ENCODE measurements around the gene SHANK1. TPM values are rescaled to one million over a fixed set of nuclear protein-coding genes. Genes with fewer than 3 reads are reported as not detected.
A peak's percentile ranks its signal among the peaks of the same experiment; 100 is the strongest.

The SHANK1 gene
- total and polyA plus RNA-seq, 2 donors (not counting 3 experiments of a cell fraction or from before 2014, with no cell fraction given), result 0.66 to 1.9 TPM

DNA sequence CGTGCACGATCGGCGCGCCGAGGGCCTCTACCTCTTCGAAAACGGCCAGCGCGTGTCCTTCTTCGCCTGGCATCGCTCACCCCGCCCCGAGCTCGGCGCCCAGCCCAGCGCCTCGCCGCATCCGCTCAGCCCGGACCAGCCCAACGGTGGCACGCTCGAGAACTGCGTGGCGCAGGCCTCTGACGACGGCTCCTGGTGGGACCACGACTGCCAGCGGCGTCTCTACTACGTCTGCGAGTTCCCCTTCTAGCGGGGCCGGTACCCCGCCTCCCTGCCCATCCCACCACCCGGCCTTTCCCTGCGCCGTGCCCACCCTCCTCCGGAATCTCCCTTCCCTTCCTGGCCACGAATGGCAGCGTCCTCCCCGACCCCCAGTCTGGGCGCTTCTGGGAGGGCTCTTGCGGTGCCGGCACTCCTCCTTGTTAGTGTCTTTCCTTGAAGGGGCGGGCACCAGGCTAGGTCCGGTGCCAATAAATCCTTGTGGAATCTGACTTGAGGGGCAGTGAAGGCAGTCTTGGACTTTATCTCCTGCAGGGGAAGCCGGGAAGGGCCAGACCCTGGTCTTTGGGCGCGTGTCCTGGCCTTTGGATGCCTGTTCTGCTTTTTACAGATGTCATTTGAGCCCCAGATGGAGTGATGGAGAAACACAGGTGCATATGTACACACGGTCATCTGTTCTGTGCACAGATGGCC lies 5.8 kb upstream of the SHANK1 start:
- H3K27me3 ChIP-seq (ENCODE audit: control insufficient read depth in 2 of 2, insufficient read depth in 2 of 2, low read length in 2 of 2), result no peaks in the 10 kb centered on the region
- peak overlapping the region; percentile 94 for H2AFZ ChIP-seq (ENCODE audit: low read depth, low read length)
- peak overlapping the region; percentile 71 for H3K9ac ChIP-seq (replicated peaks; ENCODE audit: extremely low read depth, insufficient read depth, low read length)
- H3K4me2 ChIP-seq (ENCODE audit: insufficient read depth, low read length), result peak overlapping the region; percentile 36
- peak overlapping the region; percentile 32 for H3K27ac ChIP-seq (ENCODE audit: insufficient read depth, low read depth, low read length)
- no TSS peak for BruUV-seq (replicated peaks)
- CTCF ChIA-PET, result interaction anchor here (0.9 to 3.4 kb wide), 21 partner anchors 10 to 396 kb away, joined by 3 to 47 read pairs (median 6); partner anchors contain the start of gene KCNC3
- intact Hi-C loops (cut with micrococcal nuclease) (loop anchor here (1.0 to 5.0 kb wide), 5 partner anchors 47 to 382 kb away; partner anchors contain the start of genes CTU1, NR1H2 and POLD1), dilution Hi-C loops (cut with MboI; ENCODE audit: extremely low pct_ligation_motif_present, low sequenced_read_pairs) (no loop called here)
- H3K4me3 ChIP-seq (replicated peaks in 1 of 3; ENCODE audit: insufficient read depth in 1 of 3, low read depth in 1 of 3, low read length in 3 of 3), result peak overlapping the region; percentile 18 to 84 (median 47)
- H3K79me2 ChIP-seq (ENCODE audit: control insufficient read depth, insufficient read depth, low read length), result no peaks in the 10 kb centered on the region
- FAIRE-seq, result no peak
- H3K4me1 ChIP-seq (ENCODE audit: control insufficient read depth, extremely low read depth, insufficient read depth, low read length), result peaks cover 22% of the 10 kb centered on the region
- no peaks in the 10 kb centered on the region for H3K9me3 ChIP-seq (replicated peaks; ENCODE audit: control insufficient read depth, insufficient read depth, low read length)
- no peaks in the 10 kb centered on the region for H4K20me1 ChIP-seq (replicated peaks; ENCODE audit: control insufficient read depth, extremely low read depth, insufficient read depth, low read length)
- DNase-seq (ENCODE audit: low read depth, low spot score), result no peak
- no peaks in the 10 kb centered on the region for H3K9me1 ChIP-seq (replicated peaks; ENCODE audit: control insufficient read depth, extremely low read depth, insufficient read depth, low read length)
- POLR2A ChIA-PET, result interaction anchor here (1.3 kb wide), 1 partner anchor 79 kb away, joined by 5 read pairs; no protein-coding TSS in a partner anchor
- TF ChIP-seq, protein P1, sequence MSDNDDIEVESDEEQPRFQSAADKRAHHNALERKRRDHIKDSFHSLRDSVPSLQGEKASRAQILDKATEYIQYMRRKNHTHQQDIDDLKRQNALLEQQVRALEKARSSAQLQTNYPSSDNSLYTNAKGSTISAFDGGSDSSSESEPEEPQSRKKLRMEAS (IDR thresholded peaks at IDR 0.05; ENCODE audit: insufficient read depth, insufficient read length), result no peak
- TF ChIP-seq EZH2 (IDR thresholded peaks at IDR 0.05; ENCODE audit: borderline replicate concordance, low read depth, low read length, severe bottlenecking) (no peak), MYC (IDR thresholded peaks at IDR 0.05; ENCODE audit: low read depth, low read length) (no peak)
- no peaks in the 10 kb centered on the region for H3K36me3 ChIP-seq (ENCODE audit: control insufficient read depth in 2 of 2, extremely low read depth in 1 of 2, insufficient read depth in 2 of 2, low read length in 2 of 2)

DNA sequence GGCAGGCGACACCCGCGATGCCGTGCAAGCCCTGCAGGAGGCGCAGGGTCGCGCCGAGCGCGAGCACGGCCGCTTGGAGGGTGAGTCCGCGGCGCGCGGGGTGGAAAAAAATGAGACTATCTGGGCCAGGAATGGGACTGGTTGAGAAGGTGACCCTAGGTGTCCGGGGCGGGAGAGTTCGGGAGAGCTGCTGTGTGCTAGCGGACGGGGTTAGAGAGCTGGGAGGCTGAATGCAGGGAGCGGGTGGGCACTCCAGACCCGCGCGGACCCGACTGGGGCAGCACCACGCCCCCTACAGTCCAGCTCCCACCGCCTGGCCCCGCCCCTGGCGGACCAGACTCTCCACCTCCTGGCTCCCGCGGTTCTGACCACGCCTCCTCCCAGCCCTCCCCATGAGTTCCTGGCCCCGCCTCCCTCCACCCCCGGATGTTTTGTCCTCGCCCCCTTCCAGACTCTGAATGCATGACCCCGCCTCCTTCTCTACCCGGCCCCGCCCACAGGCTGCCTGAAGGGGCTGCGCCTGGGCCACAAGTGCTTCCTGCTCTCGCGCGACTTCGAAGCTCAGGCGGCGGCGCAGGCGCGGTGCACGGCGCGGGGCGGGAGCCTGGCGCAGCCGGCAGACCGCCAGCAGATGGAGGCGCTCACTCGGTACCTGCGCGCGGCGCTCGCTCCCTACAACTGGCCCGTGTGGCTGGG lies 5.1 kb upstream of the SHANK1 start:
- CTCF ChIA-PET, result interaction anchor here (0.5 to 3.4 kb wide), 29 partner anchors 9 to 423 kb away, joined by 3 to 47 read pairs (median 5); partner anchors contain the start of gene KCNC3
- Histone ChIP-seq H3K27me3 (ENCODE audit: control insufficient read depth in 2 of 2, insufficient read depth in 2 of 2, low read length in 2 of 2) (no peaks in the 10 kb centered on the region), H3K9me1 (replicated peaks; ENCODE audit: control insufficient read depth, extremely low read depth, insufficient read depth, low read length) (no peaks in the 10 kb centered on the region), H3K9ac (replicated peaks; ENCODE audit: extremely low read depth, insufficient read depth, low read length) (peak overlapping the region; percentile 71), H3K79me2 (ENCODE audit: control insufficient read depth, insufficient read depth, low read length) (no peaks in the 10 kb centered on the region), H3K27ac (ENCODE audit: insufficient read depth, low read depth, low read length) (peak overlapping the region; percentile 32), H3K4me1 (ENCODE audit: control insufficient read depth, extremely low read depth, insufficient read depth, low read length) (peaks cover 22% of the 10 kb centered on the region), H3K36me3 (ENCODE audit: control insufficient read depth in 2 of 2, extremely low read depth in 1 of 2, insufficient read depth in 2 of 2, low read length in 2 of 2) (no peaks in the 10 kb centered on the region), H2AFZ (ENCODE audit: low read depth, low read length) (peak overlapping the region; percentile 94), H3K9me3 (replicated peaks; ENCODE audit: control insufficient read depth, insufficient read depth, low read length) (no peaks in the 10 kb centered on the region), H3K4me3 (replicated peaks in 1 of 3; ENCODE audit: insufficient read depth in 1 of 3, low read depth in 1 of 3, low read length in 3 of 3) (peak overlapping the region; percentile 40 to 84 (median 53)), H3K4me2 (ENCODE audit: insufficient read depth, low read length) (peak overlapping the region; percentile 59), H4K20me1 (replicated peaks; ENCODE audit: control insufficient read depth, extremely low read depth, insufficient read depth, low read length) (no peaks in the 10 kb centered on the region)
- POLR2A ChIA-PET, result interaction anchor here (1.3 kb wide), 1 partner anchor 80 kb away, joined by 5 read pairs; no protein-coding TSS in a partner anchor
- no peak for TF ChIP-seq GATA2 (IDR thresholded peaks at IDR 0.05; ENCODE audit: insufficient read depth, insufficient read length, low read depth, low read length)
- TF ChIP-seq POLR2AphosphoS5 (IDR thresholded peaks at IDR 0.05; ENCODE audit: insufficient read depth, low read depth, low read length), result peak; percentile 90
- TF ChIP-seq FOS (IDR thresholded peaks at IDR 0.05; ENCODE audit: borderline replicate concordance, insufficient read depth, low read length), result no peak
- TF ChIP-seq MYC (IDR thresholded peaks at IDR 0.05; ENCODE audit: low read depth, low read length), result no peak
- no peak for TF ChIP-seq EZH2 (IDR thresholded peaks at IDR 0.05; ENCODE audit: borderline replicate concordance, low read depth, low read length, severe bottlenecking)
- peak; percentile 96 for TF ChIP-seq POLR2A (IDR thresholded peaks at IDR 0.05; ENCODE audit: low read depth, low read length)
- TF ChIP-seq, protein P2, sequence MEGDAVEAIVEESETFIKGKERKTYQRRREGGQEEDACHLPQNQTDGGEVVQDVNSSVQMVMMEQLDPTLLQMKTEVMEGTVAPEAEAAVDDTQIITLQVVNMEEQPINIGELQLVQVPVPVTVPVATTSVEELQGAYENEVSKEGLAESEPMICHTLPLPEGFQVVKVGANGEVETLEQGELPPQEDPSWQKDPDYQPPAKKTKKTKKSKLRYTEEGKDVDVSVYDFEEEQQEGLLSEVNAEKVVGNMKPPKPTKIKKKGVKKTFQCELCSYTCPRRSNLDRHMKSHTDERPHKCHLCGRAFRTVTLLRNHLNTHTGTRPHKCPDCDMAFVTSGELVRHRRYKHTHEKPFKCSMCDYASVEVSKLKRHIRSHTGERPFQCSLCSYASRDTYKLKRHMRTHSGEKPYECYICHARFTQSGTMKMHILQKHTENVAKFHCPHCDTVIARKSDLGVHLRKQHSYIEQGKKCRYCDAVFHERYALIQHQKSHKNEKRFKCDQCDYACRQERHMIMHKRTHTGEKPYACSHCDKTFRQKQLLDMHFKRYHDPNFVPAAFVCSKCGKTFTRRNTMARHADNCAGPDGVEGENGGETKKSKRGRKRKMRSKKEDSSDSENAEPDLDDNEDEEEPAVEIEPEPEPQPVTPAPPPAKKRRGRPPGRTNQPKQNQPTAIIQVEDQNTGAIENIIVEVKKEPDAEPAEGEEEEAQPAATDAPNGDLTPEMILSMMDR (IDR thresholded peaks at IDR 0.05; ENCODE audit: extremely low read depth in 1 of 2, insufficient read depth in 1 of 2, low read depth in 1 of 2, low read length in 2 of 2), result peak; percentile 79 to 90
- TF ChIP-seq JUN (IDR thresholded peaks at IDR 0.05; ENCODE audit: borderline replicate concordance, insufficient read depth, insufficient read length, low read depth), result no peak
- intact Hi-C loops (cut with micrococcal nuclease) (loop anchor here (1.0 to 5.0 kb wide), 12 partner anchors 19 to 397 kb away; partner anchors contain the start of genes CTU1, JOSD2, KCNC3 and NR1H2), dilution Hi-C loops (cut with MboI; ENCODE audit: extremely low pct_ligation_motif_present, low sequenced_read_pairs) (no loop called here)
- DNase-seq (ENCODE audit: low read depth, low spot score) (peak; percentile 100), FAIRE-seq (peak; percentile 98)
- no TSS peak for BruUV-seq (replicated peaks)

Data from endothelial cell of umbilical vein (primary cell).